Chondrocyte (in vitro differentiated cells): Measurements from ENCODE around the gene KRTAP5-3. TPM values are rescaled to one million over a fixed set of nuclear protein-coding genes. Genes with fewer than 3 reads are reported as not detected.
A peak's percentile ranks its signal among the peaks of the same experiment; 100 is the strongest.

ENCODE experiments used
- DNase-seq: peaks from one replicate; pipeline ENCODE4 v3.0.0; 2021; ENCODE audit warnings: mixed read lengths, low spot score
- H3K27ac Mint-ChIP-seq: one replicate; pipeline ENCODE4 v1.8.0; 2021; ENCODE audit warnings: mild to moderate bottlenecking, moderate library complexity, mixed read lengths; ENCODE audit not compliant: unreplicated experiment
- H3K27me3 Mint-ChIP-seq: 2 replicates; pipeline ENCODE4 v1.8.0; 2021; ENCODE audit warnings: low read depth, mixed read lengths
- H3K36me3 Mint-ChIP-seq: 2 replicates; pipeline ENCODE4 v1.8.0; 2021; ENCODE audit warnings: low read depth, mixed read lengths
- H3K4me1 Mint-ChIP-seq: 2 replicates; pipeline ENCODE4 v1.8.0; 2021; ENCODE audit warnings: low read depth, mild to moderate bottlenecking, mixed read lengths
- H3K4me3 Mint-ChIP-seq: one replicate; pipeline ENCODE4 v1.8.0; 2021; ENCODE audit warnings: mild to moderate bottlenecking, moderate library complexity, mixed read lengths; ENCODE audit not compliant: unreplicated experiment
- H3K9me3 Mint-ChIP-seq: 2 replicates; pipeline ENCODE4 v1.8.0; 2021; ENCODE audit warnings: low read depth, mixed read lengths
- CTCF ChIP-seq: fragments of 200-600 bp; sonication (generic); IDR thresholded peaks from 2 replicates; pipeline ENCODE4 v1.5.0; 2021; ENCODE audit warnings: antibody characterized with exemption, mild to moderate bottlenecking, moderate library complexity
- total RNA-seq: library from RNA; stranded (reverse); gene quantifications from 3 replicates; pipeline ENCODE4 v1.2.1, GENCODE V29; 2021

The KRTAP5-3 gene
- total RNA-seq, 1 donor from 2014 or later: not detected

- no peaks in the 10 kb centered on the region for H3K27me3 Mint-ChIP-seq
- peaks cover 30% of the 10 kb centered on the region for H3K4me1 Mint-ChIP-seq
- DNase-seq: no peak
- no peak overlapping the region for H3K4me3 Mint-ChIP-seq
- H3K9me3 Mint-ChIP-seq: no peaks in the 10 kb centered on the region
- no peak overlapping the region for H3K27ac Mint-ChIP-seq
- peak; percentile 11 for TF ChIP-seq CTCF
- peaks cover 1% of the 10 kb centered on the region for H3K36me3 Mint-ChIP-seq
Observed at GRCh38 chr11:1560649-1561251, 47.5 kb downstream of the KRTAP5-3 start.

GRCh38 chr11:1560002-1560648, 48.1 kb downstream of the KRTAP5-3 start:
- Mint-ChIP-seq H3K36me3 (peaks cover 1% of the 10 kb centered on the region), H3K9me3 (no peaks in the 10 kb centered on the region), H3K27ac (peak overlapping the region; percentile 98), H3K4me3 (no peak overlapping the region), H3K27me3 (no peaks in the 10 kb centered on the region), H3K4me1 (peaks cover 30% of the 10 kb centered on the region)
- no peak for DNase-seq
- no peak for TF ChIP-seq CTCF

GRCh38 chr11:1559111-1559951, 48.9 kb downstream of the KRTAP5-3 start:
- Mint-ChIP-seq H3K27ac (peak overlapping the region; percentile 98), H3K9me3 (no peaks in the 10 kb centered on the region), H3K36me3 (peaks cover 3% of the 10 kb centered on the region), H3K27me3 (no peaks in the 10 kb centered on the region), H3K4me3 (peak overlapping the region; percentile 46), H3K4me1 (peaks cover 30% of the 10 kb centered on the region)
- peak; percentile 7 for TF ChIP-seq CTCF
- DNase-seq: no peak

- H3K4me3 Mint-ChIP-seq: peak overlapping the region; percentile 46
- no peak for TF ChIP-seq CTCF
- H3K9me3 Mint-ChIP-seq: no peaks in the 10 kb centered on the region
- no peak for DNase-seq
- no peaks in the 10 kb centered on the region for H3K27me3 Mint-ChIP-seq
- peaks cover 36% of the 10 kb centered on the region for H3K4me1 Mint-ChIP-seq
- H3K36me3 Mint-ChIP-seq: peaks cover 3% of the 10 kb centered on the region
- peak overlapping the region; percentile 98 for H3K27ac Mint-ChIP-seq
Observed at GRCh38 chr11:1558775-1559110, 49.5 kb downstream of the KRTAP5-3 start.
